ENCODE results near the gene ZNF324B. TPM values are rescaled to one million over a fixed set of nuclear protein-coding genes. Genes with fewer than 3 reads are reported as not detected.
"Not testable (repeated sequence)": the region's sequence is repeated elsewhere in the genome, so short reads cannot be mapped to it uniquely, and the experiment has no call there.

The ZNF324B gene
- total RNA-seq, 2 donors from 2014 or later = 3.9 to 4.7 TPM

- ATAC-seq; intact Hi-C loops (cut with DNase I); DNase-seq: not testable (repeated sequence)
Observed at GRCh38 chr19:58449980-58450379, 1.4 kb upstream of the ZNF324B start.

DNA sequence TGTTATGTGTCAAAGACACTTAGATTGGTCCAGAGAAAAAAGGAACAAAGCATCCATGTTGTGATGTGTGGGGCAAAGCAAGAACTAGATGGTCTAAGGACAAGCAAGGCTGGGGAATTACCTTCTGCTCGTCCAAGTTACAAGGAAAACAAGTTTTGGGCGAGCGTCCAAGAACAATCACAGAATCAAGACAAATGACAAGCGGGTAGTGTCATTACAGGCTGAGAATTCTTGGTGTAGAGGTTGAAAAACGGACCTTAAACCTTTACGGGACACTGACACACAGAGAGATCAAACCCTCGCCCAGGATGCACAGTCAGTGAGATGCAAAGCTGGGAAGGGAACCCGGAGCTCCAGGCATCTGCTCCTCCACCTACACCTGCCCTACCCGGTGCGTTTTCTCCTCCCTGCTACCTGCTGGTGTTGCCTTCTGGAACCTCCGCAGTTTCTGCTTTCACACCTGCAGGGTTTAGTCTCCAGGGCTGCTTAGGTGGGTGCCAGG, 515 bp upstream of the ZNF324B start:
- no peak for DNase-seq
- peak in 1 of 2 donors; percentile 7 for ATAC-seq
- intact Hi-C loops (cut with DNase I) = no loop called here

GRCh38 chr19:58453743-58454142, 2.3 kb downstream of the ZNF324B start:
- intact Hi-C loops (cut with DNase I) = no loop called here
- DNase-seq = no peak
- no peak for ATAC-seq

GRCh38 chr19:58455306-58455705, 3.9 kb downstream of the ZNF324B start:
- ATAC-seq (no peak), DNase-seq (no peak)
- intact Hi-C loops (cut with DNase I) = no loop called here

- DNase-seq (no peak), ATAC-seq (no peak)
- intact Hi-C loops (cut with DNase I) = no loop called here
Observed at GRCh38 chr19:58456111-58456510, 4.7 kb downstream of the ZNF324B start.

GRCh38 chr19:58460039-58460438, 8.6 kb downstream of the ZNF324B start:
- ATAC-seq = no peak
- intact Hi-C loops (cut with DNase I) = no loop called here
- no peak for DNase-seq

- intact Hi-C loops (cut with DNase I) = no loop called here
- no peak for DNase-seq
- ATAC-seq = peak in 1 of 2 donors; percentile 17
Observed at GRCh38 chr19:58466089-58466759, 14.8 kb downstream of the ZNF324B start.

DNA sequence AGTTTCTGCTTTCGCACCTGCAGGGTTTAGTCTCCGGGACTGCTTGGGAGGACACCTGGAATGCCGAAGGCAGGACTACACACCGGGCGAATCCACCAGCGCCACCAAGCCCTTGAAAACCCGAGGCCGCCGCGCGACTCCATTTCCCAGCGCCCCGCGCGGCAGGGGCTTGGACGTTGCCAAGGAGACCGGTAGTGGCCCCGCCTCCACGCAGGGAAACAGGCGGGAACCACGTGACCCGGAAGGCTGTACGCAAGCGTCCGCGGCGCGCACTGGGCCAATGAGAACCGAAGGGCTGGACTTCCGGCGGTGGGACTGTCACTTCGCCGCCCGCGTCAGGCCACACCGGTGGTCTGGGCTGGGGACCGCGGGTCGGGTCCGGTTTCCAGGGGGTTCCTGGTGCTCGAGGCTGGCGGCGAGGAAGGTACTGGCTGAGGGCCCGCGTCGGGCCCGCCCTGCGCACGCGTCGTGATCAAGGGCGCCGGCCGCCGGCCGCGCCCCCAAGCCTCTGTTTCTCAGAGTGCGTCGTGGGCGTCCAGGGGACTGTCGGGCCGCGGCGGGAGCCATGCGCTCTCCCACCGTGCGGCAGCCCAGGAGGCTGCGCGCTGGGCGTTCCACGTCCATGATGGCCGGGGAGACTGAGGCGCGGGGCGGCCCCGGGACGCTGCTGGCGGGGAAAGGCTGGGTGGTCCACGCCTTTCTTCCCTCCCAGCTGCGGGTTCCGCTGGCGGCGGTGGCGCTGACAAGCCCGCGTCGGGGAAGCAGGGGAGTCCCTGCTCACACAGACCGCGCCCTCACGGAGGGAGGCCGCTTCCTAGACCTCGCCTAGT, 15.6 kb downstream of the ZNF324B start, which contains the start of gene ZNF324:
Gene ZNF324, plus strand, starts transcription at position 321 of the 830 bp plus-strand sequence. CDS start 2,106 bp downstream, outside the sequence.
- intact Hi-C loops (cut with DNase I) = no loop called here
- peak; percentile 99 for DNase-seq
- ATAC-seq = peak; percentile 99

DNA sequence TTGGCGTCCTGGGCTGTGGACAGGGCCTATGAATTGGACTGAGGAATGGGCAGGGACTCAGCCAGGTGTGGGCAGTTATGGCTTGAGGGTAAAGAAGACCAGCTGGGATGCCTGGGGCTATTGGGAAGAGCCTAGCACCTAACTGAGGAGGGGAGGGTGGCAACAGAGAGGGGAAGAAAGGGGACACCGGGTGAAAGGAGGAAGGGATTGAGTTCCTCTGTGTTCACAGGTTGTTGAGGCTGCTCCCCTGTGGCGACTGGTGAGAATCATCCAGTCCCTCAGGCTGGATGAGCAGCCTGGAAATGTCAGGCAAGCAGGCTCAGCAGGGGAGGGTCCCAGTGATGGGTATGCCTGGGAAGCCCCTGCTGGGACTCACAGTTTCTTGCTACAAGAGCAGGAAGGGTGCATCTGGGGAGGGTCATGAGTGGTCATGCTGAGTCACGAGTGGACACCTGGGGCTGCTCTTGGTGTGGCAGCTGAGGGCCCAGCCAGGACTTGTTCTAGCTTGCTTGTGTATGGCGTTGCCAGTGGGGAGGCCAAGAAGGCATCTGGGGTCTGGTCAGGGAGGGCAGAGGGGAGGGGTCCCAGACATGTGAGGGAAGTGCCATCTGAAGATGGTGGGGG, 16.9 kb downstream of the ZNF324B start:
- intact Hi-C loops (cut with DNase I) = no loop called here
- DNase-seq (no peak), ATAC-seq (no peak)

GRCh38 chr19:58469241-58470013, 18.0 kb downstream of the ZNF324B start:
- intact Hi-C loops (cut with DNase I) = no loop called here
- DNase-seq = no peak
- no peak for ATAC-seq

DNA sequence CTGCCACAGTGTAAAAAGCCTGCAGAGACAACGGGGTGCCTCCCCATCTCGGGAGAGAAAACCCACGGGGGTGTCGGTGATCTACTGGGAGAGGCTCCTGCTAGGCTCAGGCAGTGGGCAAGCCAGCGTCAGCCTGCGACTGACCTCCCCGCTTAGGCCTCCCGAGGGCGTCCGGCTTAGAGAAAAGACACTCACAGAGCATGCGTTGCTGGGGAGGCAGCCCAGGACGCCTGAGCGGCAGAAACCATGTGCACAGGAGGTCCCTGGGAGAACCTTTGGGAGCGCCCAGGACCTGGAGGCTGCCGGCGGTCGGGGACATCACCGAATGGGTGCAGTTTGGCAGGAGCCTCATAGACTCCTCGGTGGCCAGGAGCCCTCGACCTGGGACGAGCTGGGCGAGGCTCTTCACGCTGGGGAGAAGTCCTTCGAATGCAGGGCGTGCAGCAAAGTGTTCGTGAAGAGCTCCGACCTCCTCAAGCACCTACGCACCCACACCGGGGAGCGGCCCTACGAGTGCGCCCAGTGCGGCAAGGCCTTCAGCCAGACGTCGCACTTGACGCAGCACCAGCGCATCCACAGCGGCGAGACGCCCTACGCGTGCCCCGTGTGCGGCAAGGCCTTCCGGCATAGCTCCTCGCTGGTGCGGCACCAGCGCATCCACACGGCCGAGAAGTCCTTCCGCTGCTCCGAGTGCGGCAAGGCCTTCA, 19.6 kb downstream of the ZNF324B start:
- intact Hi-C loops (cut with DNase I); ATAC-seq; DNase-seq: not testable (repeated sequence)

GRCh38 chr19:58471736-58472135, 20.3 kb downstream of the ZNF324B start:
- intact Hi-C loops (cut with DNase I) = no loop called here
- ATAC-seq (no peak), DNase-seq (no peak)

DNA sequence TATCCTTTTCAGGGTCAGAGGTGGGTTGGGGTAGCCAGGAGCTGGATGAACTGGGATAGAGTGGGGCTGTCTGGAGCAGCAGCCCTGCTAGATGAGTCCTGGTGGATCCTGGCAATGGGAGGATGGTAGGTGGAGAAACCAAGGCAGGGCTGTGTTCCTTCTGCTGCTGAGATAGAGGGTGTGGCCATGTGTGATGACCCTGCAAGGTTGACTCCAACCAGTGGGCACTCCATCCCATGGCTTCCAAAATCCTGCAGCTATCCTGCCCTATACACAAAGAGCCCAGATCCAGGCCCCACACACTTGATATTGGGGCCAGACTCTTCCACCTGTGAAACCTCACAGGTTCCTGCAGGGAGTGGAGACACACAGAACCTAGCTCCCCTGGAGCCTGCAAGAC, 22.4 kb downstream of the ZNF324B start:
- intact Hi-C loops (cut with DNase I) = no loop called here
- no peak for ATAC-seq
- no peak for DNase-seq

DNA sequence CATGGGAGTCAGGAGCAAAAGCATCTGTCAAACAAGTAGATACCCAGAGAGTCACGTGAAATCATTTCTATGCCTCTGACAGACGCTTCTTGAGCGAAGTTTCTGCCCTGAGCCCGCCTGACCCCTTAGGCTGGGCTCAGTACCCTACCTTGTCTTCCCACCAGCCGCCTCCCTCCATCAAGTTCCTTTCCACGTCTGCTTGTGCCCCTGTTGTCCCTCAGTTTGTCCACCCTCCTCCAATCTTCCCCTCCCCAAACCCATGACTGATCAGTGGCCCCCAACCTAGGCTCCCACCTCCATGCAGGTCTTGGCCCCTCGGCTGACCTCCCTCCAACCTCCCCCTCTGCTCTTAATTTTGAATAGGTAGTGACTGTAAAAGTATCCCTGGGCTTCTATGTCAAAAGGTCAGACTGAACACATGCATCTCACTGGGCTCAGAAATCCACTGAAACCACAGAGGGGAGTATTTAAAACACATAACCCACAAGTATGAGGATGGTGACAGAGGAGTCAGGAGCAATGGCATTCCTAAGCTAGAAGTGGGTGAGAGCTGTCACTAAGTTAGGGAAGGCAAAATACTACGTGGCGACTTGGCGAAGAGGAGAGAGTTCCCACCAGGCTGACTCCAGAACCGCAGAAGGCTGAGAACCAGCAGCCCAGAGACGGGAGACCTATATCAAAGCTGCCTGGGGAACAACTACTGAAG, 23.0 kb downstream of the ZNF324B start:
- DNase-seq (no peak), ATAC-seq (no peak)
- intact Hi-C loops (cut with DNase I) = no loop called here

DNA sequence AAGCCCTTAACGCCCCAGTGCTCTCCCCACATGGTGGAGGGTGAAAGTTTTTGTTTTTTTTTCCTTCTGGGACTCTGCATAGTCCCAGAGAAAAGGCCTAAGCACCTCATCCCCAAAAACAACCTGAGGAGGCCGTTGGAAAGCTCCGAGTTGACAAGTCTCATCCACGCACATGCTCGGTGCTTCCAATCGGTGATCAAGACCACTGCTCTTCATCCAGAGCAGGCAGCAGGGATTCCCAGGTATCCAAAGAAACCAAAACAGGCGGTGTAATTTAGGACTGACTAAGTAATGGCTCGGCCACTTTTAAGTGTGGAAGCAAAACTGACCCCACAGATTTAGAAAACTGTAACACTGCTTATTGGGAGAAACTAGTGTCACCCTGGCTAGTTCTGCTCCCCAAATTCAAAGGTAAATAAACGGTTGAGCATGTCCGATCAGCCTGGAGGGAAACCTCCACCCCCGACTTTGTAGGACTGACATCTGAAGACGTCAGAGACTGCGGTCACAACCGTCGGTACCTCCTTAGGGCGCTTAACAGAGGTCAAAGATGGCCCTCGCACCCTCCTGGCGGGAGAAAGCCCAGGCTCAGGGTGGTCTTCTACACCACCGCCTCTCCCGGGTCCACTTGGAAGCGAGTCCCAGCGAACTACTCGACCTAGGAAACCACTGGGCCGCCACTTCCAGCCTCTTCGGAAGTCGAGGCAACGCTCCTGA, 23.7 kb downstream of the ZNF324B start:
- DNase-seq = no peak
- intact Hi-C loops (cut with DNase I) = no loop called here
- no peak for ATAC-seq

- DNase-seq (peak; percentile 97), ATAC-seq (peak; percentile 95)
- intact Hi-C loops (cut with DNase I) = no loop called here
Observed at GRCh38 chr19:58475714-58476497, 24.5 kb downstream of the ZNF324B start, which contains the start of gene ZNF446. Gene ZNF446 (plus strand): TSS chr19:58476352. CDS start chr19:58477219, 867 bp downstream.
